Right cardiac atrium (tissue), 5 donors: ENCODE data around the gene LAMTOR2. TPM values are rescaled to one million over a fixed set of nuclear protein-coding genes. Genes with fewer than 3 reads are reported as not detected.

ENCODE experiments used
- ATAC-seq, 2 donors: fragments of 200-7000 bp; cut with Tn5 transposase; one replicate each; pipeline versions ENCODE4 v1.8.0 to v1.9.1; 2020; ENCODE audit warnings: moderate library complexity in 2 of 2, mild to moderate bottlenecking in 1 of 2
- DNase-seq, 3 donors: peaks; one replicate each; pipeline ENCODE4 v3.0.0-alpha.2; 2020
- H3K27ac ChIP-seq: one replicate; pipeline ENCODE4 v1.5.1; 2013; ENCODE audit warnings: mild to moderate bottlenecking, low read length, control low read depth, moderate library complexity
- H3K27me3 ChIP-seq: one replicate; pipeline ENCODE4 v1.6.1; 2013; ENCODE audit not compliant: control insufficient read depth, insufficient read depth
- H3K4me1 ChIP-seq: one replicate; pipeline ENCODE4 v1.6.1; 2013; ENCODE audit warnings: low read length; ENCODE audit not compliant: control insufficient read depth, insufficient read depth
- H3K4me3 ChIP-seq: one replicate; pipeline ENCODE4 v1.5.1; 2013; ENCODE audit warnings: low read length, control low read depth
- H3K9me3 ChIP-seq: one replicate; pipeline ENCODE4 v1.6.1; 2013; ENCODE audit warnings: low read length; ENCODE audit not compliant: control insufficient read depth
- WGBS: extraction: QIAGEN DNeasy Blood & Tissue Kit; methylation state at CpG from one replicate; pipeline ENCODE4 v1.1.7; 2013; 5-methylcytosine and 5-hydroxymethylcytosine counted together
- intact Hi-C, 4 donors: fragments of 100-400 bp; cut with DNase I; formaldehyde crosslinking; loops; one replicate each; pipeline versions ENCODE4 v1.11.0 to v1.14.0; 2022 to 2023
- polyA plus RNA-seq: library from polyadenylated mRNA; stranded (reverse); fragments of 200-250 nt; gene quantifications from one replicate; pipeline ENCODE4 v1.2.3, GENCODE V29; 2013
- total RNA-seq, 4 donors: library from RNA; stranded (reverse); fragmentation: NEBNext Ultra II Directional; extraction: Animal tissue kit (Norgen Biotek cat#: 25700); gene quantifications; one replicate each; pipeline ENCODE4 v1.2.1, GENCODE V29; 2021
- donor health status: healthy with polysubstance abuse.
- donor health status: DM: no; HTN: yes; CAD: no.
- donor health status: DM: no; HTN: no; CAD: no.
- donor health status: DM: no; HTN: yes; CAD: no; lungs with severe emphysema.
- donor health status: DM: yes; HTN: yes; CAD: no.

The LAMTOR2 gene
- total and polyA plus RNA-seq, 5 donors: 43.8 to 100 (median 54.8) TPM

DNA sequence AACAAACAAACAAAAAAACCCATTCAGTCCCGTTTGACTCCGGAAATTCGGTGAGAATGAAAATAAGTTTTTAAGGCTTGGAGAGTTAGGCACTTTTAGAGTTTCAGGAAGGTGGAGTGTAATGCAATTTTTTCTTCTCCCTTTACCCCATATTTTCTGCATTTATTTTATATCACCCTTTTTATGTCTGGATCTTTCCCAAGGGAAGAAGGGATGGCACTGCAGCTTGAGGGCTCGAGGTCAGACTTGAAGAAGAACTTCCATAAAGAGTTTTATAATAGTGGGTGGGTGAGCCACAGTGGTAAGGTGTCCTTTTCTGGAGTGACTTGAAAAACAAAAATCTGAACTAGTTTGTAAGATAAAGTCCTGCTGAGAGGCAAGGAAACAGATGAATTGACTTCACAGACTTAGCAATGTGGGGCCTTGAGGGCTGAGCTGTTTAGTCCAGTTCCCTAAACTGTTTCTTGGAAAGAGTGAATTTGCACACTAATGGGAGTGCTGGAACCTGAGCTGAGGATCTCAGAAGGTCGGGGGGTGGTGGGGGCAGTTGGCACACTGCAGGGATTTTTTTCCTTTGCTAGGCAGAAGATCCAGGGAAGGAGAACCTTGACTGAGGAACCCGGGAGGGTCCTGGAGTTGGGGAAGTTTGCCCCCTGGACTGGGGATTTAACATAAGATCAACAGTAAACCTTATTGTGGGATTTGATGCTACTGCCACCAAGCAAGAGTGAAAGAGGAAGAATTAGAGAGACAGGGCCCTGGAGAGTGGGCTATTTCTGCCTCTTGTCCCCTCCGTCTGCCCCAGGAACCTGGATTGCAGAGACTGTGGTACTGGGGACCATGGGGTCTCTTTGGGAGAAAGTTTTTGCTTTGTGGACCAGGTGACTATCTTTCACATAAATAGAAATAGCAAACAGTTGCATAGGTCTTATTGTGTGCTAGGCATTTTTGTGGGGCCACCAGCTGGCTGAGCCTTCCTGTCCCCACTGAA, 29.5 kb downstream of the LAMTOR2 start:
- Histone ChIP-seq H3K4me1 (no peaks in the 10 kb centered on the region), H3K9me3 (no peaks in the 10 kb centered on the region), H3K27me3 (no peaks in the 10 kb centered on the region), H3K27ac (no peak overlapping the region), H3K4me3 (no peak overlapping the region)
- WGBS: 52% methylated on average over 7 of the region's 7 CpGs
- intact Hi-C loops: loop anchor here in 1 of 4 donors (10.0 kb wide), 1 partner anchor 231 kb away; no protein-coding TSS in a partner anchor
- ATAC-seq (no peak), DNase-seq (peak in 2 of 3 donors; percentile 3 to 17)

- Histone ChIP-seq H3K4me1 (no peaks in the 10 kb centered on the region), H3K4me3 (no peak overlapping the region), H3K27me3 (no peaks in the 10 kb centered on the region), H3K27ac (no peak overlapping the region), H3K9me3 (no peaks in the 10 kb centered on the region)
- ATAC-seq: no peak
- peak in 1 of 3 donors; percentile 49 for DNase-seq
- 23% methylated on average over 1 of the region's 1 CpG for WGBS
- intact Hi-C loops: loop anchor here in 2 of 4 donors (5.0 to 10.0 kb wide), 2 partner anchors 136 to 229 kb away; no protein-coding TSS in a partner anchor
Measured at GRCh38 chr1:156086256-156086662, 31.7 kb downstream of the LAMTOR2 start.

DNA sequence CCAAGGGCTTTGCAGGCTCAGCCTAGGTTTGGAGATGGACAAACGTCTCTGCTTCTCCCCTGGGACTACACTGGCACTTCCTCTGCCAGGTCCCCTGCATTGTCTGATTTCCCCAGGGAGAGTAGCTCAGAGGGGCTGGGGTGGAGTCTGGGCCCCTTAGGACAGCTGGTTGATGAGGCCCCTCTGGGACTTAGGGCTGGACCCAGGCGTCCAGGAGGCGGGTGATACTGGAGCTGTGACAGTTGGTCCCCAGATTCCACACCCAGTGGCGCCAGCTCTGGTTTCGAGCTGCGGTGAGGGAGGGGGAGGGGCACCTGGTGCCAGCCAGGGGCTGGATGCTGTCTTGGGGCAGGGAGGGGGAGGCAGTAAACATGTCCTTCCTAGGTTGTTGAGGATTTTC, 35.1 kb downstream of the LAMTOR2 start:
- Histone ChIP-seq H3K4me3 (no peak overlapping the region), H3K4me1 (no peaks in the 10 kb centered on the region), H3K9me3 (no peaks in the 10 kb centered on the region), H3K27ac (no peak overlapping the region), H3K27me3 (no peaks in the 10 kb centered on the region)
- DNase-seq (peak in 1 of 3 donors; percentile 57), ATAC-seq (no peak)
- 61% methylated on average over 6 of the region's 6 CpGs for WGBS
- intact Hi-C loops: loop anchor here (2.0 to 10.0 kb wide), 5 partner anchors 133 to 225 kb away; no protein-coding TSS in a partner anchor

GRCh38 chr1:156090138-156090839, 35.7 kb downstream of the LAMTOR2 start:
- intact Hi-C loops: loop anchor here in 3 of 4 donors (2.0 to 10.0 kb wide), 3 partner anchors 133 to 135 kb away; no protein-coding TSS in a partner anchor
- 34% methylated on average over 5 of the region's 5 CpGs for WGBS
- Histone ChIP-seq H3K9me3 (no peaks in the 10 kb centered on the region), H3K4me1 (no peaks in the 10 kb centered on the region), H3K27ac (no peak overlapping the region), H3K4me3 (no peak overlapping the region), H3K27me3 (no peaks in the 10 kb centered on the region)
- ATAC-seq: peak; percentile 9 to 14
- DNase-seq: peak in 1 of 3 donors; percentile 4

GRCh38 chr1:156090840-156091188, 36.2 kb downstream of the LAMTOR2 start:
- intact Hi-C loops: loop anchor here in 3 of 4 donors (2.0 to 10.0 kb wide), 3 partner anchors 132 to 134 kb away; no protein-coding TSS in a partner anchor
- H3K27me3 ChIP-seq: no peaks in the 10 kb centered on the region
- WGBS: 39% methylated on average over 14 of the region's 14 CpGs
- DNase-seq (peak; percentile 85 to 93 (median 93)), ATAC-seq (peak; percentile 76 to 85)
- H3K9me3 ChIP-seq: no peaks in the 10 kb centered on the region
- no peak overlapping the region for H3K4me3 ChIP-seq
- H3K4me1 ChIP-seq: no peaks in the 10 kb centered on the region
- no peak overlapping the region for H3K27ac ChIP-seq

- intact Hi-C loops: loop anchor here in 3 of 4 donors (2.0 to 10.0 kb wide), 3 partner anchors 131 to 133 kb away; no protein-coding TSS in a partner anchor
- WGBS: 63% methylated on average over 2 of the region's 2 CpGs
Measured at GRCh38 chr1:156091610-156092009, 37.0 kb downstream of the LAMTOR2 start.

DNA sequence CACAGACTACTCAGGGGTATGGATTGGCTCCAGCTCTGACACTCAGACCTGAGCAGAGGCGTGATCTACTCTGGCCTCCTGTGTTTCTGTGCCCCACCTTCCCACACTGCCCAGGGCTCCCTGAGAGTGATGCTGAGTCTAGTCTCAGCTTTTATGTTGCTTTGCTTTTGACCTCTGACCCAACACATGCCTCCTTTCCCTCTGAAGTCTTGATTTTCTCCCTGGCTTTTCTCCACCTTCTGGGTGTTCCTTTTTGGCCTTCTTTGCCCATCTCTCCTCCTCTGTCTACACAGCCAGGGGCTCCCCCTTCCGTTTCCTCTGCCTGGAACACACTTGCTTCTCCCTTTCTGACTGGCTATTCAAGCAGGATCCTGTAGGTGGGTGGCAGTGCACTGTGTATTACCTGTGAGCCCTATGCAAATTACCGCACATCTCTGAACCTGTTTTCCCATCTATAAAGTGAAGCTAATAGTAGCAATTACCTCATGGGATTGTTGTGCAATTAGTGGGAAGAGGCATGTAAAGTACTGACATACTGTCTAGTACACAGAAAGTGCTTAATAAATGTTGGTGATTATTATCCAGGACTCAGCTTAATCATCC, 41.4 kb downstream of the LAMTOR2 start:
- no peak for ATAC-seq
- no peak overlapping the region for H3K27ac ChIP-seq
- 75% methylated on average over 3 of the region's 3 CpGs for WGBS
- no peak overlapping the region for H3K4me3 ChIP-seq
- H3K9me3 ChIP-seq: no peaks in the 10 kb centered on the region
- peak in 1 of 3 donors; percentile 21 for DNase-seq
- H3K27me3 ChIP-seq: no peaks in the 10 kb centered on the region
- peaks cover 9% of the 10 kb centered on the region for H3K4me1 ChIP-seq
- intact Hi-C loops: loop anchor here (2.0 to 10.0 kb wide), 3 partner anchors 35 to 129 kb away; no protein-coding TSS in a partner anchor

More at GRCh38 chr1:156091610-156092009, 37.0 kb downstream of the LAMTOR2 start:
- no peak for ATAC-seq
- Histone ChIP-seq H3K27me3 (no peaks in the 10 kb centered on the region), H3K27ac (no peak overlapping the region), H3K4me3 (no peak overlapping the region), H3K9me3 (no peaks in the 10 kb centered on the region), H3K4me1 (no peaks in the 10 kb centered on the region)
- DNase-seq: no peak

GRCh38 chr1:156096640-156097391, 42.2 kb downstream of the LAMTOR2 start:
- H3K4me3 ChIP-seq: no peak overlapping the region
- intact Hi-C loops: loop anchor here (2.0 to 10.0 kb wide), 3 partner anchors 34 to 128 kb away; no protein-coding TSS in a partner anchor
- H3K4me1 ChIP-seq: peaks cover 11% of the 10 kb centered on the region
- WGBS: 15% methylated on average over 14 of the region's 14 CpGs
- no peaks in the 10 kb centered on the region for H3K27me3 ChIP-seq
- peak overlapping the region; percentile 83 for H3K27ac ChIP-seq
- ATAC-seq (peak; percentile 95), DNase-seq (peak; percentile 92 to 98 (median 97))
- H3K9me3 ChIP-seq: no peaks in the 10 kb centered on the region

DNA sequence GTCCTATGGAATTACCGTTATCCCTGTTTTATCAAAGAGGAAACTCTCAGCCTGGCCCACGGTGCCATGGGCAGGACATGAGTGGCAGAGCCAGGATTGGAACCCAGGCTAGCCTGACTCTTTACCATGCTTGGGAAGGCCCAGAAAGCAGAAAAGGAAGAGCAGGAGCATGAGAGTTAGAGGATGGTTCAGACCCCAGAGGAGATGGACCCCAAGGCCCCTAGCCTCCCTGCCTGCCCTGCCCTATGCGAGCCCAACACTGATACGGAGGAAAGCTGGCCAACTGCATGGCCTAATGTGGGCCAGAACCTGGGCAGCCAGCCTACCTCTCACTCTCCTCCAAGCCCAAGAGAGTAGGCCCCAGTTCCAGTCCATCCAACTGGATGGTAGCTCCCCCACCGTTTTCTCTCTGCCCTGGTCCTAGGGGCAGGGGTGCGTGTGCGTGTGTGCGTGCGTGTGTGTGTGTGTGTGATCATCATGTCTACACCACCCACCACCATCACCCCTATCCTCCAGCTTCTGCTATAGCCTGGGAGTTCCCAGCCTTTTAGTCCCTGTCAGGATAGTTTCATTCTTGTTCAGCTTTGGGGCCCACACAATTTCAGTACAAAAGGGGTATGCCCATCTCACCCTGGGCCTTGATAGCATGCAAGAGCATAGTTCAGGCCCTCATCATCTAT, 43.1 kb downstream of the LAMTOR2 start:
- DNase-seq (peak in 1 of 3 donors; percentile 32), ATAC-seq (peak in 1 of 2 donors; percentile 5)
- H3K4me1 ChIP-seq: peaks cover 15% of the 10 kb centered on the region
- 81% methylated on average over 9 of the region's 9 CpGs for WGBS
- intact Hi-C loops: loop anchor here (2.0 to 10.0 kb wide), 3 partner anchors 33 to 127 kb away; no protein-coding TSS in a partner anchor
- peak overlapping the region; percentile 83 for H3K27ac ChIP-seq
- no peaks in the 10 kb centered on the region for H3K9me3 ChIP-seq
- no peak overlapping the region for H3K4me3 ChIP-seq
- H3K27me3 ChIP-seq: no peaks in the 10 kb centered on the region
